ENCODE measurements around the gene SEPTIN10.

Gene SEPTIN10

DNA sequence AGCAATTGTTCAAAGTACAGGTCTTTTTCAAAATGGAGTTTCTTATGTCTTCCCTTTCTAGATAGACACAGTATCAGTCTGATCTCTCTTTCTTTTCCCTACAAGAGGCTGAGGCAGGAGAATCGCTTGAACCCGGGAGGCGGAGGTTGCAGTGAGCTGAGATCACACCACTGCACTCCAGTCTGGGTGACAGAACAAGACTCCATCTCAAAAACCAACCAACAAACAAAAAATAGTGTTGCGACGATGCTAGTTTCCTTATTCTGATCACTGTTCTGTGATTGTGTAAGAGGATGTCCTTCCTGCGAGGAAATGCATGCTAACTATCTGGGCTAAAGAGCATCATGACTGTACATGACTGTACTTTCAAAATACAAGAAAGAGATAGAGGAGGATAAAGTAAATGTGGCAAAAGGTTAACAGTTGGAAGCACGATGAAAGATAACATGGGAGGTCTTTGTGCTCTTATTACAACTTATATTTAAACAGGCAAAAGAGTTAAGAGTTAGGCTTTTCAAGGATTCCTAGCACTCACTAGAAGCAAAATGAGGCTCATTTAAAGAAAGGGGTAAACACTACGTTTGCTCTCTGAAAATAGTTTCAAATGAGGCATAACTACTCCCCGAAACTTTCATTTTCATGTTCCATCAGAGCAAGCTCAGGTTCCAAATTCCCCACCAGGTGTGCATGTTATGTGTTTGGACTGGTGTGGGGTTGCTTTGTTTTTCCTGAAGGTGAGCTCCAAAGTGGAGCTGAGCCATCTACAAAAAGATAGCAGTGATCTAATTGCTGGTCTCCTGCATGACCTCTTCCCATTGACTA, 24.2 kb upstream of the SEPTIN10 start:
- Histone ChIP-seq H3K18ac (ENCODE audit: low read length) (no peak overlapping the region), H3K9me3 (replicated peaks in 1 of 2; ENCODE audit: control insufficient read depth in 2 of 2, insufficient read depth in 1 of 2, low read depth in 1 of 2, low read length in 2 of 2) (no peaks in the 10 kb centered on the region), H2BK12ac (ENCODE audit: low read length) (no peak overlapping the region), H4K91ac (ENCODE audit: low read depth, low read length, poor library complexity) (no peak overlapping the region), H3K36me3 (replicated peaks in 1 of 2; ENCODE audit: control insufficient read depth in 2 of 2, insufficient read depth in 2 of 2, low read length in 2 of 2) (no peaks in the 10 kb centered on the region), H3K27me3 (ENCODE audit: control insufficient read depth in 3 of 3, insufficient read depth in 3 of 3, low read depth in 1 of 3, low read length in 3 of 3) (no peaks in the 10 kb centered on the region), H2BK5ac (ENCODE audit: low read length) (no peak overlapping the region), H3K4me3 (ENCODE audit: low read length in 2 of 2) (no peak overlapping the region), H3K14ac (ENCODE audit: low read length) (no peak overlapping the region), H3K9ac (ENCODE audit: low read depth, low read length, poor library complexity) (no peak overlapping the region), H2AFZ (ENCODE audit: low read length) (peak overlapping the region; percentile 1), H3K4ac (ENCODE audit: low read length) (no peak overlapping the region), H3K4me2 (ENCODE audit: insufficient read depth, low read length, poor library complexity, severe bottlenecking) (no peak overlapping the region), H2BK120ac (ENCODE audit: low read depth, low read length) (no peak overlapping the region), H3K79me1 (ENCODE audit: low read depth, low read length) (no peaks in the 10 kb centered on the region), H4K8ac (ENCODE audit: low read depth, low read length) (no peak overlapping the region), H2BK15ac (ENCODE audit: low read length) (no peak overlapping the region), H3K27ac (replicated peaks; ENCODE audit: low read length) (no peak overlapping the region), H2AK5ac (ENCODE audit: low read depth, low read length) (no peak overlapping the region), H3K23ac (ENCODE audit: low read depth, low read length, poor library complexity) (no peak overlapping the region), H3K4me1 (ENCODE audit: control insufficient read depth in 2 of 2, insufficient read depth in 1 of 2, low read depth in 1 of 2, low read length in 2 of 2) (no peaks in the 10 kb centered on the region)
- DNase-seq (ENCODE audit: low spot score): no peak
- WGBS, 2 donors (ENCODE audit: extremely low coverage in 2 of 2, insufficient read length in 2 of 2, insufficient replicate concordance in 1 of 2): no CpG with 5 or more reads among the region's 9 CpGs

- Histone ChIP-seq H2BK5ac (ENCODE audit: low read length) (no peak overlapping the region), H3K23ac (ENCODE audit: low read depth, low read length, poor library complexity) (no peak overlapping the region), H2BK120ac (ENCODE audit: low read depth, low read length) (no peak overlapping the region), H4K91ac (ENCODE audit: low read depth, low read length, poor library complexity) (no peak overlapping the region), H3K4ac (ENCODE audit: low read length) (no peak overlapping the region), H4K8ac (ENCODE audit: low read depth, low read length) (no peak overlapping the region), H3K9ac (ENCODE audit: low read depth, low read length, poor library complexity) (no peak overlapping the region), H3K14ac (ENCODE audit: low read length) (no peak overlapping the region), H2BK15ac (ENCODE audit: low read length) (no peak overlapping the region), H3K27ac (replicated peaks; ENCODE audit: low read length) (no peak overlapping the region), H3K9me3 (replicated peaks in 1 of 2; ENCODE audit: control insufficient read depth in 2 of 2, insufficient read depth in 1 of 2, low read depth in 1 of 2, low read length in 2 of 2) (no peaks in the 10 kb centered on the region), H3K36me3 (replicated peaks in 1 of 2; ENCODE audit: control insufficient read depth in 2 of 2, insufficient read depth in 2 of 2, low read length in 2 of 2) (no peaks in the 10 kb centered on the region), H2BK12ac (ENCODE audit: low read length) (no peak overlapping the region), H2AFZ (ENCODE audit: low read length) (no peak overlapping the region), H3K27me3 (ENCODE audit: control insufficient read depth in 3 of 3, insufficient read depth in 3 of 3, low read depth in 1 of 3, low read length in 3 of 3) (no peaks in the 10 kb centered on the region), H2AK5ac (ENCODE audit: low read depth, low read length) (no peak overlapping the region), H3K4me3 (ENCODE audit: low read length in 2 of 2) (no peak overlapping the region), H3K79me1 (ENCODE audit: low read depth, low read length) (no peaks in the 10 kb centered on the region), H3K4me1 (ENCODE audit: control insufficient read depth in 2 of 2, insufficient read depth in 1 of 2, low read depth in 1 of 2, low read length in 2 of 2) (no peaks in the 10 kb centered on the region), H3K4me2 (ENCODE audit: insufficient read depth, low read length, poor library complexity, severe bottlenecking) (no peak overlapping the region), H3K18ac (ENCODE audit: low read length) (no peak overlapping the region)
- no CpG with 5 or more reads among the region's 1 CpG for whole genome bisulfite sequencing, 2 donors (ENCODE audit: extremely low coverage in 2 of 2, insufficient read length in 2 of 2, insufficient replicate concordance in 1 of 2)
- no peak for DNase-seq (ENCODE audit: low spot score)
Measured at GRCh38 chr2:109636317-109636716, 22.6 kb upstream of the SEPTIN10 start.

DNA sequence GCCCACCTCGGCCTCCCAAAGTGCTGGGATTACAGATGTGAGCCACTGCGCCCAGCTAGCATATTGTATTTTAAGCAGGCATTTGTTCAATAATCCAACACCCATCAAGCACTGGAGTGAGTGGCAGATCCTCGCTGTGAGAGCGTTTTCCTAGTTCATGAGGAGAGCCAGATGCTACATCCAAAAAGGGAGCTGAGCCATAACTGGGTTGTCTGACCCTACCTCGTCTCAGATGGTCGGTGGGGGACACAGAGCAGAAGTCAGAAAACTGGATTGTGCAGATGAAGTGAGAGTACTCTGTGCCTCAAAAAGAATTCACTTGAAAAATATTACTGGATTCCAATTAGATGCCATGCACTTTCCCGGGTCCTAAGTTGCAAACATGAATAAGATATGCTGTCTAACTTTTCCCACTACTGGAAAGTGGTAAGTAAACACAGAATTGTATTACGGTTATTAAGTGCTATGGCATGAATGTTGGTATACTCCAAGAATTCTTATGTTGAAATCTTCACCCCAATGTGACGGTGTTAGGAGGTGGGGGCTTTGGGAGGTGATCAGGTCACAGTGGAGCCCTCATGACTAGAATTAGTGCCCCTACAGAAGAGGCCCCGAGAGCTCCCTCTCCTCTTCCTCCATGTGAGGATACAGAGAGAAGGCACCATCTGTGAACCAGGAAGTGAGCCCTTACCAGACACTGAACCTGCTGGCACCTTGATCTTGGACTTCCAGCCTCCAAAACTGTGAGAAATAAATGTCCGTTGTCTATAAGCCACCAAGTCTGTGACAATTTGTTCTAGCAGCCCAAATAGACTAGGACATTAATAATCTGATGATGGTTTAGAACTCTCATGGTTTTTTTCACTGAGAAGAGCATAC, 21.9 kb upstream of the SEPTIN10 start:
- H3K36me3 ChIP-seq (replicated peaks in 1 of 2; ENCODE audit: control insufficient read depth in 2 of 2, insufficient read depth in 2 of 2, low read length in 2 of 2): no peaks in the 10 kb centered on the region
- H3K4me2 ChIP-seq (ENCODE audit: insufficient read depth, low read length, poor library complexity, severe bottlenecking): no peak overlapping the region
- no peaks in the 10 kb centered on the region for H3K27me3 ChIP-seq (ENCODE audit: control insufficient read depth in 3 of 3, insufficient read depth in 3 of 3, low read depth in 1 of 3, low read length in 3 of 3)
- H3K23ac ChIP-seq (ENCODE audit: low read depth, low read length, poor library complexity): no peak overlapping the region
- no peak overlapping the region for H3K27ac ChIP-seq (replicated peaks; ENCODE audit: low read length)
- H2AFZ ChIP-seq (ENCODE audit: low read length): no peak overlapping the region
- H4K91ac ChIP-seq (ENCODE audit: low read depth, low read length, poor library complexity): no peak overlapping the region
- H4K8ac ChIP-seq (ENCODE audit: low read depth, low read length): no peak overlapping the region
- DNase-seq (ENCODE audit: low spot score): no peak
- no peak overlapping the region for H3K4ac ChIP-seq (ENCODE audit: low read length)
- H3K18ac ChIP-seq (ENCODE audit: low read length): no peak overlapping the region
- no peak overlapping the region for H2BK15ac ChIP-seq (ENCODE audit: low read length)
- WGBS, 2 donors (ENCODE audit: extremely low coverage in 2 of 2, insufficient read length in 2 of 2, insufficient replicate concordance in 1 of 2): no CpG with 5 or more reads among the region's 11 CpGs
- no peak overlapping the region for H3K9ac ChIP-seq (ENCODE audit: low read depth, low read length, poor library complexity)
- H3K4me1 ChIP-seq (ENCODE audit: control insufficient read depth in 2 of 2, insufficient read depth in 1 of 2, low read depth in 1 of 2, low read length in 2 of 2): no peaks in the 10 kb centered on the region
- H2BK12ac ChIP-seq (ENCODE audit: low read length): no peak overlapping the region
- H3K79me1 ChIP-seq (ENCODE audit: low read depth, low read length): no peaks in the 10 kb centered on the region
- H3K4me3 ChIP-seq (ENCODE audit: low read length in 2 of 2): no peak overlapping the region
- H2AK5ac ChIP-seq (ENCODE audit: low read depth, low read length): no peak overlapping the region
- H2BK120ac ChIP-seq (ENCODE audit: low read depth, low read length): no peak overlapping the region
- no peaks in the 10 kb centered on the region for H3K9me3 ChIP-seq (replicated peaks in 1 of 2; ENCODE audit: control insufficient read depth in 2 of 2, insufficient read depth in 1 of 2, low read depth in 1 of 2, low read length in 2 of 2)
- H2BK5ac ChIP-seq (ENCODE audit: low read length): no peak overlapping the region
- no peak overlapping the region for H3K14ac ChIP-seq (ENCODE audit: low read length)

- Histone ChIP-seq H3K27me3 (ENCODE audit: control insufficient read depth in 3 of 3, insufficient read depth in 3 of 3, low read depth in 1 of 3, low read length in 3 of 3) (no peaks in the 10 kb centered on the region), H3K18ac (ENCODE audit: low read length) (no peak overlapping the region), H3K79me1 (ENCODE audit: low read depth, low read length) (no peaks in the 10 kb centered on the region), H3K4ac (ENCODE audit: low read length) (no peak overlapping the region), H3K9ac (ENCODE audit: low read depth, low read length, poor library complexity) (no peak overlapping the region), H3K23ac (ENCODE audit: low read depth, low read length, poor library complexity) (no peak overlapping the region), H2BK120ac (ENCODE audit: low read depth, low read length) (no peak overlapping the region), H2AFZ (ENCODE audit: low read length) (no peak overlapping the region), H3K4me3 (ENCODE audit: low read length in 2 of 2) (no peak overlapping the region), H3K4me2 (ENCODE audit: insufficient read depth, low read length, poor library complexity, severe bottlenecking) (no peak overlapping the region), H3K9me3 (replicated peaks in 1 of 2; ENCODE audit: control insufficient read depth in 2 of 2, insufficient read depth in 1 of 2, low read depth in 1 of 2, low read length in 2 of 2) (no peaks in the 10 kb centered on the region), H2BK15ac (ENCODE audit: low read length) (no peak overlapping the region), H3K4me1 (ENCODE audit: control insufficient read depth in 2 of 2, insufficient read depth in 1 of 2, low read depth in 1 of 2, low read length in 2 of 2) (no peaks in the 10 kb centered on the region), H2BK12ac (ENCODE audit: low read length) (no peak overlapping the region), H2BK5ac (ENCODE audit: low read length) (no peak overlapping the region), H3K14ac (ENCODE audit: low read length) (no peak overlapping the region), H4K91ac (ENCODE audit: low read depth, low read length, poor library complexity) (no peak overlapping the region), H3K36me3 (replicated peaks in 1 of 2; ENCODE audit: control insufficient read depth in 2 of 2, insufficient read depth in 2 of 2, low read length in 2 of 2) (no peaks in the 10 kb centered on the region), H2AK5ac (ENCODE audit: low read depth, low read length) (no peak overlapping the region), H4K8ac (ENCODE audit: low read depth, low read length) (no peak overlapping the region), H3K27ac (replicated peaks; ENCODE audit: low read length) (no peak overlapping the region)
- DNase-seq (ENCODE audit: low spot score): no peak
- WGBS, 2 donors (ENCODE audit: extremely low coverage in 2 of 2, insufficient read length in 2 of 2, insufficient replicate concordance in 1 of 2): no CpG with 5 or more reads among the region's 10 CpGs
Measured at GRCh38 chr2:109633284-109633961, 19.7 kb upstream of the SEPTIN10 start.
